GM18511 (cell line): Measurements from ENCODE around the gene PRDM16.

ENCODE experiments used
- ATAC-seq: cut with Tn5 transposase; IDR thresholded peaks from one replicate; pipeline ENCODE4 v1.9.1; 2021; ENCODE audit warnings: mild to moderate bottlenecking, moderate library complexity; ENCODE audit not compliant: unreplicated experiment

The PRDM16 gene

DNA sequence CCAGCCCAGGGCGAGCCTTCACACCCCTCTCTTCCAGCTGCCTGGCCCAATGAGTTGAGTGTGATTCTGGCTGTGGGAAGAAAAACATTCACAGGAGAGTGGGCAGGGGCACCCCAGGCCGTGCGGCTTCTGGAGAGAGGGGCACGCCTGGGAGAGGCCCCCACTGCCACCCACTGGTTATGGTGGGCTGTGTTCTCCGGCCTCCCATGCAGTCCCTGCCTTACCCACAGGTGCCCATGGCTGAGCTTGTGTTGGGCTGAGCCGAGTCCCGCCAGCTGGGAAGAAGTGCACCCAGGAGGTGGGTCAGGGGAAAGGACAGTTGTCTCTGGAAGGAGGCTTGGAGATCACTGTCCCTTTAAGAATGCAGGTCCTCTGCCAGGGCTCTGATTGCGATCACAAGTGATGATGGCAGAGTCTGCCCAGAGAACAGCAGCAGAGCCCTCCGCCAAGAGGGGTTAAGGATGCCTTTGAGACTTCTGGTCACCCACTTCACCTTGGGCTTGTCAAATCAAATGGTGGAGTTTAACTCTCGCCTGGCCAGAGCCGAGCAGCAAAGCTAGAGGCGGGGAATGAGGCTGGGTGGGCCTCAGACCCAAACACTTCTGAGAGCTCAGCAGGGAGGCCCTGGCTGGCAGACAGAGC lies 260.8 kb downstream of the PRDM16 start:
- ATAC-seq: no peak

DNA sequence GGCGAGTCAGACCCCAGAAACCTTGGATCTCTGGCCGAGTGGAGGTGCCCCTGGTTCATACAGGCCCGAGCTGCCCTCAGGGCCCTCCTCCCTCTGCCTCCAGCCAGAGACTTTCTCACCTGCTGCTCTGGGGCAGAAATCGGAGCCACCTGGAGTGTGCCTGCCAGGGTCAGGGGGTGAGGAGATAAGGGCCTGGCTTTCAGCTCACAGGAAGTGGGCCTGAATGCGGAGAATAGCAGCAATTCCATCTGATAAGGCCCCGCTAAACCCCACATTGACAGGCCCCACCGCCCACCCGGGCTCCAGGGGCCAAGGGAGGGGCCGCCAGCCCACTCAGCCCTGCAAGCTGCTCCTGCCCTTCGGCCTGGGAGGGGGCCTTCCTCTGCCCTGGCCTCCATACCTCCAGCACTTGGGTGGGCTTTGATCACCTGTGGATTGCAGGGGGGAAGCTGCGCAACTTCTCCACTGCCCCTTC lies 261.8 kb downstream of the PRDM16 start:
- ATAC-seq: no peak

DNA sequence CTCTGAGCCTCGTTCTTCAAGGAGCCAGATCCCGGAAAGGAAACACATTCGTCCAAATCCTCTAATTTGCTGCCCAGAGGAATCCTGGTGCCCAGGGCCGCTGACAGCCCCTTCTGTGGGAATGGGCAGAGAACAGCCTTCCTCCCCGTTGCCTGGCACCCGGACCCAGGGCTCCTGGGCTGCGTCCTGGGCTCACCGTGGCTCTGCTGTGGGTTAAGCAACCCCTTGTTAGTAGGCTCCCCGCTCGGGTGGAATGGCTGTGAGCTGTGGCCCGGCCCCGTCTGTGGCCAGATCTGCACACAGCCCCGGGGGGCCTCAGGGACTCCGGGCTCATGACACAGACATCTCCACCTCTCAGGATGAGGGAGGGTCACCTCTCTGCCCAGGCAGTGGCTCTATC lies 262.6 kb downstream of the PRDM16 start:
- ATAC-seq: no peak

DNA sequence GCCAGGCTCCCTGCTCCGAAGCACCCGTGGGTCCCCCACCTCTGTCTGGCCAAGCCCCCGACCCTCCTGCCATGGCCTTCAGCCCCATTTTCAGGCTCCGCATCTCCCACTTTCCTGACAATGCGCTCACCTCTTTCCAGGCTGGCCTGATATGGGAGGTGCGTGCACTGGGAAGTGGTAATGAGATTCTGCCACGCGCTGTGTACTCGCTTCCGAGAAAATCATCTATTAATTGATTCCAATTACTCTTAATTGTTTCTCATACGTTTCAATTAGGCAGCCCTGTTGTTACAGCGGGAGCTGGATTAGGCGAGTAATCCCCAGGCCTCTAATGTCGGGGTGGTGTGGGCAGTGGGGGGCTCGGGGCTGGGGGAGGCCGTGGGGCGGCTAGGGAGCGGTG lies 263.0 kb downstream of the PRDM16 start:
- no peak for ATAC-seq

DNA sequence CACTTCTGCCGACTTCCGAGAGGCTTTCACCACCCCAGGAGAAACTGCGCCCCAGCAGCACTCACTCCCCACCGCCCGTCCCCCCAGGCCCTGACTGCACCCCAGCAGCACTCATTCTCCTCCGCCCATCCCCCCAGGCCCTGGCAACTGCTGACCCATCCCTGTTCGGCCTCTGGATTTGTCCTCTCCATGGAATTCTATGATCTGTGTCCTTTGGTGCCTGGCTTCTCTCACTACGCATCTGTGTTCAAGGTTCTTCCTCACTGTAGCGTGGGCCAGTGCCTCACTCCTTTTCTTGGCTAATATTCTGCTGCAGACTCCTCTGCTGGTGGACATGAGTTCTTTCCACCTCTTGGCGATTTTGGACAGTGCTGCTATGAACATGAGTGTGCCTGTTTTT lies 263.7 kb downstream of the PRDM16 start:
- ATAC-seq: no peak

DNA sequence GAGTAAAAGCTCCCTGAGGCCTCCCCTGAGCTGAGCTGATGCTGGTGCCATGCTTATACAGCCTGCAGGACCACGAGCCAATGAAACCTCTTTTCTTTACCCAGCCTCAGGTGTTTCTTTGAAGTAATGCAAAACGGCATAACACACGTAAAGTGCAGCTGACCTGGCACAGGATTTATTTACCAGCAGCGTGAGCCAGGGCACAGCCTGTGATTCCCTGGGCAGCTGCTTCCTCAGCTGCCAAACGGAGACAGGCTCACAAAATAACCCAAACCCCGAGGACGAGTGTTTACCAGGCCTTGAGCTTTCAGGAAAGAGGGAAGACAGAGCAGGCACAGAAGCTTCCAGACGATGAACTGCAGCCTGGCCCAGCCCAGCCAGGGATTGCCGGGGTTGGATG lies 264.9 kb downstream of the PRDM16 start:
- no peak for ATAC-seq

DNA sequence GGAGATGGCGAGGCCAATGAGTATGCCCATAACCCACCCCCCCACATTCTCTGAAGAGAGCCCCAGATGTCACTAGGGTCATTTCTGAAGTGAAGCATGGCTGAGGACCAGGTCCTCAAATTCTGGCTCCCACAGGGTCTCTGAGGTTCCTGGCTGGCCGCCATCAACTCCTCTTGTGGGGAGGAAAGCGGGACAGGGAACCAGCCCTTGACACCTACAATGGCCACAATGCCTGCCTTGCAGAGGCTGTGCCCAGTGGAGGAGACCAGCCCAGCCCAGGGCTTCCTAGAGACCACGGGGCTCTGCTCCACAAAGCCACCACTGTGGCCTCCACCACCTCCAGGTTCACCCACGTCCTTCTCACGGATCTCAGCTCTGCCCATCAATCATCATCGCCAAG lies 265.4 kb downstream of the PRDM16 start:
- ATAC-seq: no peak

DNA sequence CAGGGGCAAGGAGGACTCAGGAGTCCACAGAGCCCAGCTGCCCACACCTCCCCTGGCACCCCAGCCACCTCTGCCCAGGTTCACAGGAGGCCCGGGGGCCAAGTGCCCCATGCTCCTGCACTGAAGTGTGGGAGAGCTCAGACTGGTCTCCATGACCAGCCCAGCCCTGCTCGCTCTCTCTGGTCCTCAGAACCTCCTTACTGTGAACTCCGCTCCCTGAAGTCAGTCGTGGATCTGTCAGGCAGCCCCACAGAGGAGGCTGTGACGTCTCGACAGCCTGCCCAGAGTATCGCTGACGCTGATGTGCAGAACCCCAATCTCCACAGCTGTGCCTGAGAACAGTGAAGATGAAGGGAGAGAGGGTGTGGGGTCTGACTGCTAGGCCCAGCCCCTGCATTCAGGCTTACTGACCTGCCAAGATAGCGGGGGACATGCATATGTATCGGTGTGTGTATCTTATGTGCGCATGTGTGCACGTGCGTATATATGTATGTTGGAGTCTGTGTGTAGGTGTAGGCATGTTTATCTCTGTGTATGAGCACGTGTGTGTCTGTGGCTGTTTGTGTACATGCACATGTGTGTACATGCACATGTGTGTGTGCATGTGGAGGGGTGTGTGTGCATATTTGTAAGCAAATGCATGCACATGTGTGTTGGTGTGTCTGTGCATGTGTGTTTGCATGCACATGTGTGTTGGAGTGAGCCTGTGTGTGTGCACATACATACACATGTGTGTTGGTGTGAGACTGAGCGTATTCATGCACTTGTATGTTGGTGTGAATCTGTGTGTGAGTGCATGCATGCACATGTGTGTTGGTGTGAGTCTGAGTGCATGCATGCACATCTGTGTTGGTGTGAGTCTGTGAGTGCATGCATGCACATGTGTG lies 267.0 kb downstream of the PRDM16 start:
- ATAC-seq: no peak

DNA sequence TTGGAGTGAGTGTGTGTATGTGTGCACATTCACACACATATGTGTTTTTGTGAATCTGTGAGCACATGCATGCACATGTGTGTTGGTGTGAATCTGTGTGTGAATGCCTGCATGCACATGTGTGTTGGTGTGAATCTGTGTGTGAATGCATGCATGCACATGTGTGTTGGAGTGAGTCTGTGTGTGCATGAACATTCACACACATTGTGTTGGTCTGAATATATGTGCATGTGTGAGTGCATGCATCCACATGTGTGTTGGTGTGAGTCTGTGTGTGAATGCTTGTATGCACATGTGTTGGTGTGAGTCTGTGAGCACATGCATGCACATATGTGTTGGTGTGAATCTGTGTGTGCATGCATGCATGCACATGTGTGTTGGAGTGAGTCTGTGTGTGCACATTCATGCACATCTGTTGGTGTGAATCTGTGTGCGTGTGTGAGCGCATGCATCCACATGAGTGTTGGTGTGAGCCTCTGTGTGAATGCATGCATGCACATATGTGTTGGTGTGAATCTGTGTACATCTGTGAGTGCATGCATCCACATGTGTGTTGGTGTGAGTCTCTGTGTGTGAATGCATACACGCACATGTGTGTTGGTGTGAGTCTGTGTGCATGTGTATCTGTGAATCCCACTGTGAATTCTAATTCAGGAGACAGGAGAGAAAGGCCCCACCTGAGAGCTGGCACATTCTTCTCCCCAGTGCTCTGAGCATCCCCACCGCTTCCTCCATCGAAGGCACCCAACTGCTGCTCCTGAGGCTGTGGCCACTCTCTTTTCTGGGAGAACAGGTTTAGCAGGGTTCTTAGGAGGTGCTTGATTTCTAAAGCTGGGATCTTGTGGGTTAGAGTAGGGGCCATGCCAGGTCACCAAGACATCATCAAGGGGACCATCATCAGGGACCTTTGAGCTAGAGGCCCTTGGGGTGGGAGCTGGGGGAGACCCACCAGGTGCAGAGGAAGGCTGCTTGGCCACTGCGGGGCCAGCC lies 267.9 kb downstream of the PRDM16 start:
- no peak for ATAC-seq

DNA sequence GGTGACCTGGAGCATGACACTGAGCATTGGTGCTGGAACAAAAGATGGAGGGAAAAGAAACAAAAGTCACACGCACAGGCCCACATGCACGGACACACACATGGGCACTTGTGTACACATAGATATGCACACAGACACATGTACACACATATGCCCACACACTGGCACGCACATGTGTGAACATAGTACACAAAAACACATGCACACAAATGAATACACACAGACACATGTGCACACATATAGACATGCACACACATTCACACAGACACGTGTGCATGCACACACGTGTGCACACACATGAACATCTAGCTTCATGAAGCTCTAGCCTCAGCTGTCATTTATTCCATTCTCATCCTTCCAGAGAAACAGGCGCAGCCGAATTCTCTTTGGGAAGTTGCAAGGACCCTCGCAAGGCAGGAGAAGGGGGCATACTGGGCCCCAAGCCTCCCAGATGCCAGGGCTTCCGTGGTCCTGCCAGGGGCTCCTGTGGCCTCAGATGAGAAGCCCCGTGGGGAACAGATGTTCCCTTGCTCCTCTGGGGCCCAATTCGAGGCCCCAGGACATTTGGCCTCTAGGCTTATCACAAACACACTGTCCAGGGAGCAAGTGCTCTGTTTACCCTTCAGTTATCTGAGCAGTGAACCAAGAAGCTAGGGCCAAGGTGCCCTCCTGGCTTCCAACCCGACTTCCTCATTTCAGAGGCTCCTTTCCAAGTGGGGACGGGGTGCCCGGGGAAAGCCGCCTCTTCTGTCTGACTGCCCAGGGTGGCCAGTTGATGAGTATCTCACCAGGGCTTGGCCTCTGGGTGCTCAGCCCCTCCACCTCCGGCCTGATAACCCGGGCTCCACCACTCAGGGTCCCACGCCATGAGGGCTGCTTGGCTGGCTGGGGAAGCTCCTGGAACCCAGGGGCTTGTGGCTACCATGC lies 269.1 kb downstream of the PRDM16 start:
- no peak for ATAC-seq

DNA sequence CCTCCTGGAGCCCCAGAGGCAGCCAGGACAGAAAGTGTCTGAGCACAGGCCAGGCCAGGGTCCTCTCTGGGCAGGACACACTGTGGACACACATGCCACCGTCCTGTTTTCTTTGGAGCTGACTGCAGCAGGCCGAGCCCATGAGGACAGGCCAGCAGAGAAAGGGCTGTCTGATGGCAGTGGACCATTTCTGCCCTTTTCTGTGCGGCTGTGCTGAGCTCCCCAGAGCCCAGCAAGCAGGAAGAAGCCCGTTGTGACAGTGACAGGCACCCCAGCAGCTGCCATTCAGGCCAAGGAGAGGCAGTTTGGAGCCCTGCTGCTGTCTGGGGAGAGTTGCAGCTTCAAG lies 269.7 kb downstream of the PRDM16 start:
- no peak for ATAC-seq

DNA sequence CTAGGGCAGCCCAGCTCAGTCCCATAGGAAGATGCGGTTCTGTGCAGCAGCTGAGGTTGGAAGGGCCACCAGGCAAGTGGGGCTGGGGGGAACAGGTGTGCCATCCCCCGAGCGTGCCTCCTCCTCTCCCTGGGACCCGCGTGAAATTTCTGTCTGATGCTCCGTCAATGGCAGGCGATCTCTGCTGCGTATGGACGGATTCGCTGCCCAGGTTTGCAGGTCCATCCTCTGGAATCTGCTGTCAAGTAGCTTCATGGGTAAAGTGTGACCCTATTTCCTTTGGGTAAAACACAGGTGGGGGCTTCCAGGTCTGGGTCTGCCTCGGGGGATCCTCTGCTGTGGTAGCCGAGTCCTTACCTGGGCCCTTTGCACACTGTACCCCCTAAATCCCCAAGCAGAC lies 270.9 kb downstream of the PRDM16 start:
- ATAC-seq: no peak

DNA sequence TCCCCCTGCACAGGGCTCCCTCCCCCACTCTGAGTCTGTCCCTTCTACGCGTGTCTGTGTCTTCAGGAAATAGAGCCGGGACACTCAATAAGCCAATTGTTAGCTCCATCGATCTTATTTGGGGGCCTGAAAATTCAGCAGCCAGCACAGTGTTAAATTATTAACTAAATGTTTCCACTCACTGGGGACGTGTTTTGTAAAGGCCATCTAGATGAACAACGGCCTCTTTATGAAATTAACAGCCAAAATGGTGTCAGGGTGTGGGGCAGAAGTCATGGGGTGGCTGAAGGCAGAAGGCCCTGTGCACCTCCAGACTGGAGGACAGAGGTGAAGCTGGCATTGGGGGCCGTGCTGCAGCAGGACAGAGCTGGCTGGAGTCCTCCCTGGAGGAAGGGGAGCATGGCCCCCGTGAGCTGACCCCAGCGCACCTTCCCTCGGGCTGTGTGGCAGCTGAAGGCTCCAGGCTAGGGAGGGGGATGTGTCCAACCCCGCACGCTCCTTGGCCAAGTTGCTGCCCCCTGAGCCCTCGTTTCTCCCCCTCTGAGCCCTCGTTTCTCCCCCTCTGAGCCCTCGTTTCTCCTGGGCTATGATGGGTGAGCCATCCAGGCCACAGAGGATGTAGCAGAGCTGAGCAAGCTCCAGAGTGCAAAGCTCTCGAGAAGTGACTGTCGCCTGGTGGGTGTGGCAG lies 271.7 kb downstream of the PRDM16 start:
- no peak for ATAC-seq

DNA sequence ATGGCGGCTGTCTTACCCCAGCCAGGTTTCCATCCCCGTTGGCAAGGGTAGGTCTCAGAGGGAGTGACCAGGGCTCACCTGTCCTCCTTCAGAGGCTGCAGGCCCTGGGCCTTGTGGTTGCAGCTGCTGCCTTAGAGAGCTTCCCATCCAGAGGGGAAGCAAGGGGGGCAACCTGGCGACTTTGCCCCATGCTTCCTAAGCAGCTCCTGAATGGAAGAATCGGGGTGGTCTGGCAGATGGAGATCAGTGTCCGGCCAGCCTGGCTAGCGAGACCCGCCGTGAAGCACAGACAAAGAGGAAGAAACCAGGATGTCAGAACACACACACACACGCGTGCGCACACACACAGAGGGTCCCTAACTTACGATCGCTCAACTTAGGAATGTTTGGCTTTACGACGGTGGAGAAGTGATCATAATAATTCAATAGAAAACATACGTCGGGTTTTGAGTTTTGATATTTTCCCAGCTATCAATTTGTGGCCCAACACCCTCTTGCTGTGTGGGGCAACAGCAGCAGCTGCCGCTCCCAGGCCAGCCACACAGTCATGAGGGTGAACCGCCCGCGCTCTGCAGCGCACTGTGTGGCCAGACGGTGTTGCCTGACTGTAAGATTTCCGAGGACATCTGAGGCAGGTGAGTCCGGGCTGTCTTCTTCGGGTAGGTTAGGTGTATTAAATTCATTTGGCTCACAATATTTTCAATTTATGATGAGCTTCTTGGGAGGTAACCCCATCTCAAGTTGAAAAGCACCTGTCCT lies 272.4 kb downstream of the PRDM16 start:
- ATAC-seq: no peak

DNA sequence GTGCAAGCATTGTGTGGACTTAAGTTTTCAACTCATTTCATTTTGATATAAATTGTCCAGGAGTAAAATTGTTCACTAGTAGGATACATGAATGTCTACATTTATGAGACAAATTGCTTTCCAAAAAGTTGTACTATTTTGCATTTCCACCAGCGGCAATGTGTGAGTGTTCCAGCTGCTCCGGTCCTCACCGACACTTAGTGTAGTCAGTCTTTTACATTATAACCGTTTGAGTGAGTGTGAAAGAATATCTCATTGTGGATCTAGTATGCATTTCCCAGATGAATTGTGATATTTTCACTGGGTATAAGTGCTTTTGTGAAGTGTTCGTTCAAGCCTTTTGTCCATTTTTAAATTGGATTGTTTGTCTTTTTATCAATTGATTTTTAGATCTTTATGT lies 274.0 kb downstream of the PRDM16 start:
- no peak for ATAC-seq

DNA sequence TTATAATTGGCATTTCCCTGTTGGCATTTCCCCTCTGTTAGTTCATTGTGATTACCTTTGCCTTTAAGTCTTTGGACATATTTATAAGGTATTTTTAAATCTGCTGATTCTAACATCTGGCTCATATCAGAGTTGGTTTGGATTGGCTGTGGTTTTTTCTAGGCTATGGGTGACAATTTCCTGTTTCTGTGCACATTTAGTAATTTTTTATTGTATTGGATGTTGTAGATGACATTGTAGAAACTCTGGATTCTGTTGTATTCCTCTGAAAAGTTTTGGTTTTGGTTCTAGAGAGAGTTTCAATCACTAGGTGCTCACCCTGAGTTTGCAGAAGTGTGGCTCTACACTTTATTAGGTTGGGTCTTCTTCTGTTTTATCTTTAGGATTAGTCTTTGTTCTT lies 275.4 kb downstream of the PRDM16 start:
- ATAC-seq: no peak

DNA sequence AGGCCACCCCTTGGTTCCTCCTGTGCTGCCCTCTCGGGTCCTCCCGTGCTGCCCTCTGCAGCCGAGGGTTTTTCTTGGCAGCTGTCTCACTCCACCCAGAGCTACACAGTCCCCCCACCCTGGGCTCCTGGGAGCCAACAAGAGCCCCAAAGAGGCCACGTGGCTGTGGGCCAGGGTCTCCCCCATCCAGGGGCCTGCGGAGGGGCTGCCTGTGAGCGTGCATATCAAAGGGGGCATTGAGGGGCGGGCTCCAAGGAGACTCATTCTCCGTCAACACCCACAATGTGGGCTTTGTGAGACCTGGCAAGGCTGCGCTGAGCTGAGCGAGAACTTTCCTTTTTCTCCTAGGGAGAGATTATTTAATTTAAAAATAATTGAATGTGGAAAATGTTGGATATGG lies 276.8 kb downstream of the PRDM16 start:
- ATAC-seq: no peak

DNA sequence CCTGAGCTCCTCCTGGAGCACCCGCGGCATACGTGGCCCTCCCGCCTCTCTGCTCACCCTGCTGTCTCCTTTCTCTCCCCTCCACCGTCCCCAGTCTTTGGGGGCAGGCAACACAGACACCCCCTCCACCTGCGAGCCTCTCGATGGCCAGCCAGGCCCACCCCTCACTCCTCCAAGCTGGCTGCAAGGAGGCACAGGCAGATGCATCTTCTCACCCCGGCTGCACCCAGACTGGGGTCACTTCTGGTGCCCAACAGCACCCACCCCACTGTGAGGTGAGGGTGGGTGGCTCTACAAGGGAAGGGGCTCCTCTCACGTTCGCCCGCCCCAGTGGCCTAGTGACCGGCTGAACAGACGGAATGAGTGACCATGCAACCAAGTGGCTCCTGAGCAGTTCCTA lies 277.5 kb downstream of the PRDM16 start:
- no peak for ATAC-seq
